NCI-H146 treated with DMSO at 0.1 percent for 48 hours (cell line): ENCODE results near the gene L3MBTL4.

ENCODE experiments used
- DNase-seq: peaks from one replicate; lab custom pipeline; 2025; ENCODE audit not compliant: unreplicated experiment; lab: John Stamatoyannopoulos, UW

L3MBTL4 gene

GRCh38 chr18:6004119-6004518, 410.6 kb downstream of the L3MBTL4 start:
- DNase-seq: no peak

- no peak for DNase-seq
Measured at GRCh38 chr18:6001867-6002266, 412.8 kb downstream of the L3MBTL4 start.

GRCh38 chr18:5998907-5999306, 415.8 kb downstream of the L3MBTL4 start:
- DNase-seq: no peak

GRCh38 chr18:5998166-5998881, 416.4 kb downstream of the L3MBTL4 start:
- no peak for DNase-seq

- DNase-seq: no peak
Measured at GRCh38 chr18:5997361-5997760, 417.4 kb downstream of the L3MBTL4 start.

- DNase-seq: no peak
Measured at GRCh38 chr18:5995626-5996025, 419.1 kb downstream of the L3MBTL4 start.

GRCh38 chr18:5993938-5994337, 420.8 kb downstream of the L3MBTL4 start:
- no peak for DNase-seq

GRCh38 chr18:5992381-5992780, 422.3 kb downstream of the L3MBTL4 start:
- DNase-seq: no peak

GRCh38 chr18:5987249-5987648, 427.5 kb downstream of the L3MBTL4 start:
- no peak for DNase-seq

GRCh38 chr18:5986257-5986931, 428.3 kb downstream of the L3MBTL4 start:
- no peak for DNase-seq

GRCh38 chr18:5984245-5984644, 430.5 kb downstream of the L3MBTL4 start:
- no peak for DNase-seq

GRCh38 chr18:5983488-5983887, 431.2 kb downstream of the L3MBTL4 start:
- no peak for DNase-seq

GRCh38 chr18:5982332-5982731, 432.4 kb downstream of the L3MBTL4 start:
- DNase-seq: no peak

GRCh38 chr18:5980721-5981120, 434.0 kb downstream of the L3MBTL4 start:
- no peak for DNase-seq

- DNase-seq: no peak
Measured at GRCh38 chr18:5979971-5980457, 434.7 kb downstream of the L3MBTL4 start.

- no peak for DNase-seq
Measured at GRCh38 chr18:5979176-5979888, 435.4 kb downstream of the L3MBTL4 start.

GRCh38 chr18:5977022-5977421, 437.7 kb downstream of the L3MBTL4 start:
- no peak for DNase-seq

- DNase-seq: no peak
Measured at GRCh38 chr18:5975111-5976002, 439.4 kb downstream of the L3MBTL4 start.

- no peak for DNase-seq
Measured at GRCh38 chr18:5974696-5975095, 440.0 kb downstream of the L3MBTL4 start.

- no peak for DNase-seq
Measured at GRCh38 chr18:5973099-5973498, 441.6 kb downstream of the L3MBTL4 start.

- DNase-seq: no peak
Measured at GRCh38 chr18:5972298-5972697, 442.4 kb downstream of the L3MBTL4 start.
